Fibroblast of peridontal ligament (primary cell): ENCODE measurements around the gene ELN.

Experiments used
- DNase-seq: peaks from one replicate; pipeline ENCODE4 v3.0.0-alpha.2; 2010; ENCODE audit errors: extremely low read depth

The ELN gene

DNA sequence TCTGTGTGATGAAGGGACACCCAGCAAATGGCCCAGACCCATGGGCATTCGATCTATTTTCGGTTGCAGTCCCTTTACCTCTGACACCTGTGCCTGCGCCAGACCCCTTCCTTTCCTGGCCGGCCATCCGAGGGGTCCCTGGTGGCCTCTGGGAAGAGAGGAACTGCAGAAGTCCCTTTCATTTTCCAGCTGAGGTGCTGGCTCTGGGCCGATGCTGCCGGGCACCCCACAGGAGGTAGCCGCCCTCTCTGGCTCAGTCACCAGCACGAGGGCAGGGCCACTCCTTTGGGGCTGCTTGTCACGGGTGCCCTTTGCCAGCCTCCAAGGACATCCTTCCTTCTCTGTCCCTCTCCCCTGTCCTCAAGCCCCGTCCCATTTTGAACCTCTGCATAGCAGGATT, 4.2 kb upstream of the ELN start:
- DNase-seq = no peak

DNA sequence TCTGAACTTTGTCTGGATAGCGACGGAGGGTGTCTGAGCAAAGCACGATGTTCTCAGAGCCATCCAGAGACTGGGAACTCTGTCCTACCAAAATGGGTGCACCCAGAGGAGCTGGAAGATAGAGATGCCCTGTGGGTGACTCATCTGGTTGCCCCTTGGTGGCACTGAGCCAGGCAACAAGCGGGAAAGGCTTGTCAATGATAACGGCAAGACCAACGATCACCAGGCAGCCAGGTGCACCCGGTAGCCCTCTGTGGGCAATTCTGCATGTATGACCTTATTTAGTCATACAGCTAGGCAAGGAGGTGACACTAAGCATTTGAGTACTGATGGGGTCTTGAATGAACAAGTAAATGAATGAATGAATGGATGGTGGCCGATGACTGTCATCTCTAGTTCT, 2.8 kb upstream of the ELN start:
- DNase-seq = no peak

DNA sequence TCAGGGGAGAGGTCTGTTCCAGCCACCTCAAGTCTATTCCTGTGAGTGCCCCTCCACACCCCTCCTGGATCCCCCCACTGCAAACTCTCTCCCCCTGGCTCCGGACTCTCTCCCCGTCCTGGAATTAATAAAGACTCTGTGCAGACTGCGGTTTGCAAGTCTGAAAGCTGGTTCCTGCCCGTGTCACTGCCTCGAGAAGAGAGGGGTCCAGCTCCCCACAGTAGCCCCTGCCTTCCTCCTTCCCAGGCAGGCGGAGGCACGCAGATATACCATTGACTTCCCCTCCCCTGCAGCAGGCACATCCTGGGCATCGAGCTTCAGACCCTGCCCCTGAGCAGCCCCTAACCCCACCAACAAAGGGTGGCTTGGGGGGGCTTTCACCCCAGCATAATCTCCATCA, 2.2 kb upstream of the ELN start:
- DNase-seq = no peak

DNA sequence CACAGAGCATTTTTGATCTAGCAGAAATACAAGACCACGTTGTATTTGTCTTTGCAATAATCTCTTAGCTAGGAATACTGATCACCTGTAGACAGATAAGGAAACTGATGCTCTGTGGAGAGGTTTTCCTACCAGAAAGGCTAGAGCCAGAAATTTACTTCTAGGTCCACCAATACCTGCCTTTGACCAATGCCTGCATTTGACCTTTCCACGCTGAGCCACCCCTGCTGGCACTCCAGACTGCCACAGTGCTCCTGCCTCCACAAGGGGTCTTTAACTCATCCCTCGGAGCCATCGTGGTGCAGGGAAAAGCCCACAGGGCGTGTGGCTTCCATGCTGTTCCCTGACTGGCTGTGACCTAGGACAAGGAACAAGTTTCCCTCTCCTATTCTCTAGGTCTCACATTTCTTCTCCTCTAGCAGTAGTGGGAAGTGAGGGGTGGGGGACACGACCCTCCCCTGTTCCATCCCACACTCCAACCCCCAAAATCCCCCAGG, 1.5 kb upstream of the ELN start:
- no peak for DNase-seq

DNA sequence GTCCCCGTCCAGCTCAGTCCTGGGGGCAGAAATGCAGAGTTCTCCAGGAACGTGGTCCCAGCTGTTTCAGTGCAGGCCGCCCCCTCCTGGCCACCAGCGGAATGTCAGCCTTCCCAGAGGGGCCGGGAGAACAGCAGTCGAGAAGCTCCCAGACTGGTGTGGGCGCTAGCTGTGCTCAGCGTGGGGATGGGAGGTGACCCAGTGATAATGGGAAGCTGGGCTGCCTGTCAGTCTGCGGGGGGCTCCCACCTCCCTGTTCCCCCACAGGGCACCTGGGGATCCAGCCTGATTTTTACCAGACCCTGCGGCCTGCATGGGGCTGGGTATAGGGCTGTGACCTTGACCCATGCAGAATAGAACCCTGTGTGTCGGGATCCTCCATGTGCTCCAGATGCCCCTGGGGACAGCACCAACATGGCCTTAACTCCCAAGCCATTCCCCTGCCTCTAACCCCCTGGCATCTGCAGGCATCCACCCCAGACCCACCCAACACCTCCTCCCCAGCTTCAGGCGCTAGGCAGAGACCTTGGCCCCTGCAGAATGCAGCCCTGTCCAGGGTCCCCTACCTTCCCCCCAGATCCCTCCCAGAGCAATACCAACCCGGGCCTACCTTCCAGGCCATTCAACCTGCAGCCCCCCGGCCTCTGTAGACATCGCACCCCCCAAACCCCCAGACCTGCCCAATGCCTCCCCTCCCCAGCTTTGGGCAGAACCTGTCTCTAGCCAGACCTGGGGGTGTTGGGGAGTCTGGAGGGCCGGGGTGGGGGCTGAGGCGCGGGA, 880 bp upstream of the ELN start:
- peak; percentile 63 for DNase-seq

DNA sequence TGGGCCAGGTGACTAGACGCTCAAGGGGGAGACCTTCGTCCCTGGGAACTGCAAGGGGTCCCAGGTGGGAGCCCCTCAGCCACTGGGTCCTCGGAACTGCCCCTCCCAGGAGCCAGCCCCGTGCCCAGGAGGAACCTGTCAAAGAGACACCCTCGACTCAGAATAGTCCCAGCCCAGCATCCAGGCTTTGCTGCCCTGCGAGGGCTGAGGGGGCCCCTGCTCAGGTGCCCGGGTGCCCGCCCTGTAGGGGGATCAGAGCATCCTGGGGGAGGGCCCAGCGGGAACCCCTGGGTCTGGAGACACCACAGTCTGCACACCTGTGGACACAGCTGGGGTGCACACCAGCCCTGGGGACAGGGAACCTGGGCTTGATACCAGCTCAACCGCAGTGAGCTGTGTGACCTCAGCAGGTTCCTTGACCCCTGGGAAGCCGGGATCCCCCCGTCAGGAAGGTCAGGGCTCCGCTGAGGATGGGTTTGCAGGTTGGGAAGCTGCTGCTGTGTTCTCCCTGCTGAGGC, 407 bp downstream of the ELN start:
- no peak for DNase-seq

DNA sequence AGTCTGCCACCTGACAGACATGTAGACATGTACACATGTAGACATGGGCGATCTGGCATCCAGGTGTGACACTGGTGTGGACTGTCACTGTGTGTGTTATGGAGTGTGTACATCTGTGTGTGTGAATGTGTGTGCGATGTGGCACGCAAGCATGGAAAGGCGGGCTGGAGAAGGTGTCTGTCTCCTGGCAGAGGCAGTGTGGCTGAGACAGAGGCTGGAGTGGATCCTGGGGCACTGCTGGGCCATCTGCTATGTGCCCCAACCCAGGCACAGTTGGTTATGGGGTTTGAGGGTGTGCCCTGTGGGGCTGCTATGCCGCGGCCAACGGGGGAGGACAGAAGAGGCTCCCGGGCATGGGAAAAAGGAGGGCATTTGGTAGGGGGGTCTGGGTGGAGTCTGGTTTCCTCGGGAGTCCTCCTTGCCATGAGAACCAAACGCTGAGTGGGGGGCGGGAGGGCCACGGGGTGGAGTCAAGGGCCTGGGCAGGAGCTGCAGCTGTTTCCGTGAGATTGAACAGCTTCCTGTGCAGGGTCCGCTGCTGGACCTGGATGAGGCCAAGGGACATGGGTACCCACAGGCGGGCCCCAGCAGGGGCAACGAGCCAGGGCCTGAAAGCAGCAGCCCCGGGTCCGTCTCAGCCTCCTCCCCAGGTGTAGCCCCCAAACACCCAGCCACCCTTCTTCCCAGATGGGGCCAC, 1.3 kb downstream of the ELN start:
- no peak for DNase-seq

DNA sequence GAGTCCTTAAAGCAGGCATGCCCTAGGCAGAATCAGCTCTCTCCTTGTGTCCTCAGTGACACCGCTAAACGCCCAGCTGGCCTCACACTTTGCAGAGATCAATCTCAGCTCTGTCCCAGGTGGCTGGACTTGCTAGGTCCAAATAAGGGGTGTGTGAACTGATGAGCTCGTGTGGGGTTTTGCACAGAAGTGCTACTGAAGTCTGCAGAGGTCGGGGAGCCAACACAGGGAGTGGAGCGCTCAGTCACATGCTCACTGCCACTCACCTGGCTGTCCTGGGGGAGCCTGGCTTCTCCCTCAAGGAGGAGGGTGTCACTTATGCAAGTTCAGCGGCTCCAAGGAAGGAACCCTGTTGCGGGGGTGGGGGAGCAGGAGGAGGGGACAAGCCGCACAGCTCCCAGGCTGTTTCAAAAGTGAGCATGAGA, 2.0 kb downstream of the ELN start:
- no peak for DNase-seq

DNA sequence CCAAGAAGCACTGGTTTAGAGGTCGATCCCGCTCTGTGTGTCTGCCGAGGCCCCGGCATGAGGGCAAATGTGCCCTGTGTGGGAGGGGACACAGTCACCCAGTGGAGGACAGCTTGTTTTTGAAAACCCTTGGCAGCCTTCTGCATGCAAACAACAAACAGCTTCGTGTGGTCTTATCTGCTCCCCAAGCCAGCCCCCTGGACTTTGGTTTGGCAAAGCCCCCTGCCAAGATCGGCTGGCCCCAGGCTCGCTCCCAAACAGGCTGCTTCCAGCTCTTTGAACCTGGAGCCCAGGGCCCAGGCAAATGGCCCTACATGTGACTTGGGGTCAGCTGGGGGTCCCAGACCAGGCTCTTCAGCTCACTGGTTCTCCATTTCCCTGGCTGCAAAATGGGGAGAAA, 2.9 kb downstream of the ELN start:
- no peak for DNase-seq

DNA sequence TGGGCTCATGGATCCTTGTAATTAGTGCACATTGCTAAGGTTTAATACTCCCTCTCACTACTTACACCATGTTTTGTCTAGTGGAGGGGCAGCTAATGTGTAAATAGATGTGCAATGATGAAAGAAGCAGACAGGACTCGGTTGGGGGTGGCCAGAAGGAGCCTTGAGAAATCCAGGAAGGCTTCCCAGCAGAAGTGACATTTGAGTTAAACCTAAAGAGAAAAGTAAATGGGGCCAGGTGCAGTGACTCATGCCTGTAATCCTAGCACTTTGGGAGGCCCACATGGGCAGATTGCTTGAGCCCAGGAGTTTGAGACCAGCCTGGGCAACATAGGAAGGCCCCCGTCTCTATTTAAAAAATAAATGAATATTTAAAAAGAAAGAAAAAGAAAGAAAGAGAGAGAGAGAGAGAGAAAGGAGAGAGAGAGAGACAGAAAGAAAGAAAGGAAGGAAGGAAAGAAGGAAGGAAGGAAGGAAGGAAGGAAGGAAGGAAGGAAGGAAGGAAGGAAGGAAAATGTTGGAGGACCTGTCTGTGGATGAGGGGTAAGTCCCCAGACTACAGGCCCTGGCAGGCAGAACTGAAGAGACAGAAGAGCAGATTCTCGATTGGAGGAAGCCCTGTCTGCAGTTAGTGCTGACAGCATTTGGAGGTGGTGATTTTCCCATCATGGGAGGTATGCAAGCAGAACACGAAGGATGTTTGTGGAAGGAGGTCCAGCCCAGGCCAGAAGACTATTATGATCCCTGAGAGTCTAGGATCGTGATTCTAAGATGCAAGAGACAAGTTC, 3.6 kb downstream of the ELN start:
- no peak for DNase-seq

DNA sequence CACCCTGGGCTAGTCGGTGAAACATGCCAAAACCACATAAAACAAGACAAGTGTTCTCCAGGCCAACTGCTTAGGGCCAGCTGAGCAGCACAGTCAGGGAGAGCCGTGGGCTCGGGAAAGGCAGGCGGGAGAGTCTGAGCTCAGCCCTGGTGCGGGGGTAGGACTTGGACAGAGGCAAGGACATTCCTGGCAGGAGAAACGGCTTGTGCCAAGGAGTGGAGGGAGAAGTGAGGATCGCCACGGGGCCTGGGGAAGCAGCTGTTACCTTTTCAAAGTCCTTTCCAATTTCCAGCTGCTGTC, 4.2 kb downstream of the ELN start:
- peak; percentile 72 for DNase-seq

DNA sequence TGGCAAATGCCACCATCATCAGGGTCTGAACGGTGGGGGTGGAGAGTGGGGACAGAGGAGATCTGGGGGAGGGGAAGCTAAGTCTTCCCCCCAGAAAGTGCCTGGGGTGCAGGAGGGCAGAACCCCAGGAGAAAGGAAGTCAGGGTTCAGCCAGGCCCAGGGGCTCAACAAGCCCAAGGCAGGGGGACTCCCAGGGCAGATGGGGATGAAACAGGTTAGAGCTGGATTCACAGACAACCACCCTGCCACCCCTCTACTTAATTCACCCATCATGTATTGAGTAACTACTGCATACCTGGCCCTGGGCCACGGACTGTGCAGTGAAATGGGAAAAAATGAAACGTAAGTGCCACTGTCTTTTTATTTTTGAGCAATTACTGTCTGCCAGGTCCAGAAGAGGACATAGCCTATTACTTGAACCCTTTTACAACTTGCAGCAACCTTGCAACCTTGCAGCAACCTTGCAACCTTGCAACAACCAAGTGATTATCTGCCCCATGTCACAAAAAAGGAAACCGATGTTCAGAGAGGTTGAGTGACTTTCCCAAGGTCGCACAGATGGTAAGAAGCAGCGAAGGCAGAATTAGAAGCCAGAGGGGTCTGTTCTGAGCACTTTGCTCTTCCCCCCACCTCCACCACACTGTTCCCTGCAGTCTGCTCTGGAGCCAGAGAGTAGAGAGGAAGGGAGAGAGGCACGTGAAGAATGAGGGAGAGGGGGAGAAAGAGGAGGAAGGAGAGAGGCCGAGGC, 4.8 kb downstream of the ELN start:
- no peak for DNase-seq

DNA sequence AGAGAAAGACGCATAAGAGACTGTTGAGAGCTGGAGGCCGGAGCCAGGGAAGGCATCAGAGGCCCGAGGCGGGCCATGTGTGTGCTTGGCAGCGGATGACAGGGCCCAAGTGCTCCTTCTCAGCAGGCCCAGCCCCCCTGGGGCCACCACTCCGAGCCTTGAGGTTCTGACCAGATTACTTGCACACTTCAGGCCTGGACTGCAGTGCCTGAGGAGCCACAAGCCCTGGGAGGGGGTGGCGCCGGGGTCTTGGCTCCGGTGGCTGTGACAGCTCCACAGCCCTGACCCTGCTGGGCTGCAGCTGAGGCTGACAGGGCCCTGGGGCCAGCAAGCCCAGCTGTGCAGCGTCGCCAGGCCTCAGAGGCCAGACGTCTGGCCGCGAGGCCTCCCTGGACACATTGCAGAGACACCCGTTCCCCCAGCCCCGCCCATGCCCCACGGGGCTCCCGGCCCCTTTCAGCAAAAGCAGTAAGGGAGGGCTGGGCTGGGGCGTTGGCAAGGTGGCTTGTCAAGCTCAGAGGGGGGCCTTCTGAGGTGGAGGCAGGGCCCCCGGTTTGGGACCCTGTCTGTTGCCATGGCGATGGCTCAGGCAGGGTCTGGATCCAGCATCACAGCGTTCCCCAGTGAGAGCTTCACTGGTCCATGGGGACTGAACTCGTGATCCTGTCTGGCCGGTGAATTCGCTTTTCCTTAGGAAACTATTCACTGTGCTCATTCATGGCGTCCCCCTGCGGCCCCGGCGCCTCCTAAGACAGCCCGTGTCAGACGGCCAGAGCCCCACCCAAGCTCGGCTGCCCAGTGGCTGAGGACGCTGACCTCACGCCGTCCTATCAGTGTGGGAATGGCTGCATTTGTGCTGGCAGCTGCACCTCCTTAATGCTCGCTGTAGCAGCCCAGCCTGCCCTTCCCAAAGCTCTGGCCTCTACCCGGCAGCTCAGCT, 5.7 kb downstream of the ELN start:
- no peak for DNase-seq

DNA sequence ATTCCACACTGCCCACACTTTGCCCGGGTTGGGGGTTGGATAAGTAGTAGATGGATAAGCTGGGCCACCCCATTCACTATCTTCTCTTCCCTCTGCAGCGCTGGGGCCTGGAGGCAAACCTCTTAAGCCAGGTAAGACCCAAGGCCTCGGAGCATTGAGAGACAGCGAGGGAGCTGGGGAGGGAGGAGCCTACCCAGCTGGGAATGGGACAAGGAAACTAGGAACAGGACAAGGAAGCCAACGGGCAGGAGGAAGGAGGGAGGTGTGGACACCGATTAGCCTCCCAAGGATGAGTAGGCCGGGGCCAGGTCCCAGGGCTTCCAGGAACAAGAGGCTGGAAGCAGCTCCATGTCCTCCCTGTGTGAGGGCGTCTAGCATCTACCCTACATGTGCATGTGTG, 9.6 kb downstream of the ELN start:
- no peak for DNase-seq

DNA sequence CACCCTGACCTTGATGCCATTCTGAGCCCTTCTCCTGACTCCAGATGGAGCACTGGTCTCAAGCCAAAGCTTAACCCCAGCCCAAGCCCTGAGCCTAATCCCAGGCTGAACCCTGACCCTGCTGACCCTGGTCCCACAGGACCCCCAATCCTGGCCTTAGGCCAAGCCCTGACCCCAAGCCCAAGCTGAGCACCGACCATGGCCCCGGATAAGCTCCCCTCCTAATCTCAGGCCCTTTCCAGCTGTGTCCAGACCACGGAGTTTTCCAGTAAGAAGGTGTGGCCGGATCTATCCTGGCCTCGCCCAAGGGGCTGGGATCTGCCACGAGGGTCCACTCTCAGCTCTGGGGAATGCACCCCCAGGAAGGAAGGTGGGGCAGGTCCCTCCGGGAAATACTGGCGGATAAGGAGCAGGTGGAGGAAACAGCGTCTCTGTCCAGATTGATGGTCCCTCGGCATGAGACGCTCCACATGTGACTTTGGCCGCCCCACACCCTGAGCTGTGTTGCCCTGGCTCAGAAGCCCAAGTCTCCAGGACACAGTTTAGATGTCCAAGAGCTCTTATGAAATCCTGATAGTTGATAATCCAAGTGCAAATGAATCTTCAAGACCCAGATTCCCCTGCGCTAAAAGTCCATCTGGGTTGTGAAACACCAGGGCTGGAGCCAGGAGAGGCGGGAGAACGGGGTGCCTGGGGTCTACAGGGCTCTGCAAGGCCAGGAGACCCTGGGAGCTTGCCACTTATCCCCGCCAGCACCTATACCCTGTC, 10.4 kb downstream of the ELN start:
- no peak for DNase-seq

DNA sequence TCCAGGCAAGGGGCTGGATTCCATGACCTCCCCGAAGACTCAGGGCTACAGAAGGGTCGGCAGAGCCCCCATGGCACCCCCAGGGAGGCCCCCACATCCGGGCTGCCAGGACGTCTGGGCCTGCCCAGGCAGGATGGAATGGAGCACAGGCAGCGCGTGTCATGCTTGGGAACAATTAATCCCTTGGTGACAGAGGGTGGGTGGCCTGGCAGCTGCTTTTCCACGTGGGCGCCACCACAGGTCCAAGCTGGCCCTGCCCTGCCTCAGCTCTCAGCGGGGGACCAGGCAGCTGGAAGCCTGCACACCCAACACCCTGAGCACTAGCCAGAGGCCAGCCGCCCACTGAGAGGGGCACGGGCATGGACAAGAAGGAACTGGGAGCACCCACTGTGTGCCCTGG, 11.4 kb downstream of the ELN start:
- DNase-seq = no peak

DNA sequence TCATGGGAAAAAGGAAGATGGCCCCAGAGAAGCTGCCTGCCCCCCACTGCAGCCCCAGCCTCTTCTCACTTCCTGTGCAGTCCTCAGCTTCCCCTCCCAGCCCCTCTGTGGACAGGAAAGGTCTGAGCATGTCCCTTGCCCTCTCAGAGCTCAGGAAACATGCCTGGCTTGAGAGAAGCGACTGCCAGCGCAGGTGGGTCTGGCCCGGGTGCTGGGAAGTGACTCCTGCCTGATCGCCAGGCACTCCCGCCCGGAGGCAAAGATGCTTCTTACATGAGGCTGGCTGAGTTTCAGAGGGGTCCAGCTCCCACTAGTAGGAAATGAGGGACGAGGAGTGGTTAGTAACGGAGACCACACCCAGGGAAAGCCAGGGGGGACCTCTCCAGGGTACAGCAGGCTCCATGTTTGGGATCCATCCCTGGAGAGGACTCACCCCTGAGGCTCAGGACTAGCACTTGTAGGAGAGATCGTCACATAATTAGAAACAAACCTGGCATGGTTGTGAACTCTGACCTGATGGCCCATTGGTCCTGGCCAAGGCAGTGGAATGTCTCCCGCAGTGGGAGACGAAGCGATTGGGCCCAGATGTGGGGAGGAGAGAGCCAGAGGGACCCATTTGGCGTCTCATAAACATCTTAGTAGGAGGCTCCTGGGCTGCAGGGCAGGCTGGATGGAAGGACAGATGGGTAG, 12.3 kb downstream of the ELN start:
- DNase-seq = no peak

DNA sequence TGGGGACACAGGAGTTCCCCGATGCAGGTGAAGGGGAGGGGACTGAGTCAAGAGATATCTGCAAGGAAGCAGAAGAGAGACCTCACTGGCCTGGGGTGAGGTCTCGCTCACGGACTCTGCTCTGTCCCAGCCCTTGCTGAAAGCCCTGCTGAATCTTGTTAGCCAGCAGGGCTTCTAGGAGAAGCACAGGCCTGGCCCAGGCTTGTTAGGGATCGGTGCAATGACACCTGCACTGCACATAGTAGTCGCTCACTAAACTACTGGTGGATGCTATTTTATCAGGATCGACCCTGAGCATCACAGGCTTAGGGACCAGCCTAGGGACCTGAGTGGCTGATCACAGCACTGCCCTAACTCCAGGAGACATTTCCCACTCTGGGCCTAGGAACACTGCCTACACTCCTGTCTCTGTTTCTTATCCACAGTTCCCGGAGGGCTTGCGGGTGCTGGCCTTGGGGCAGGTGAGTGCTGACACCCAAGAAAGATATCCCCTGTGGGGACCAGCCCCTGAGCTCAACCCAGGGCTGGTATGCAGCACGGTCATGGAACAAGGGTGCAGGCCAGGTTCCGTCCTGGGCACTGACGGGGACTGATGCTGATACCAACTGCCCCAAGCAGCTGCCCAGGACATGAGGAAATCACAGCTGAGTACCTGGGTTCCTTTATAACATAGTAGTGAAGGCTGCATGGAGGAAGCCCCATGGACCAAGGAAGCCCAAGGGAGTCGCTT, 13.0 kb downstream of the ELN start:
- no peak for DNase-seq
